Adrenal gland (tissue), 12 donors: ENCODE results near the gene VTCN1. TPM values are rescaled to one million over a fixed set of nuclear protein-coding genes. Genes with fewer than 3 reads are reported as not detected.
"Not testable (repeated sequence)": the region's sequence is repeated elsewhere in the genome, so short reads cannot be mapped to it uniquely, and the experiment has no call there.

Experiments used
- DNase-seq, 7 donors: peaks; one replicate each; pipeline ENCODE4 v3.0.0-alpha.2; 2019 to 2020
- H3K27ac ChIP-seq, 5 donors: fragments of 200-600 bp; sonication (generic) in 4 of 5; 1 replicate in 3 of 5; 2 replicates in 2 of 5; pipeline versions ENCODE4 v1.5.1 to v1.8.0; 2016 to 2020; ENCODE audit warnings: mild to moderate bottlenecking in 1 of 5
- H3K27me3 ChIP-seq: fragments of 200-600 bp; 2 replicates; pipeline ENCODE4 v1.8.0; 2021
- H3K36me3 ChIP-seq, 2 donors: fragments of 200-600 bp; replicated peaks in 1 of 2; 1 replicate in 1 of 2; 2 replicates in 1 of 2; pipeline versions ENCODE4 v1.5.1 to v1.8.0; 2018 to 2022
- H3K4me1 ChIP-seq, 2 donors: fragments of 200-600 bp; replicated peaks in 1 of 2; 1 replicate in 1 of 2; 2 replicates in 1 of 2; pipeline versions ENCODE4 v1.5.1 to v1.8.0; 2018 to 2021
- H3K4me3 ChIP-seq, 4 donors: fragments of 200-600 bp; sonication (generic) in 3 of 4; one replicate each; pipeline ENCODE4 v1.5.1; 2016 to 2018
- H3K9me3 ChIP-seq, 3 donors: fragments of 200-600 bp; sonication (generic) in 1 of 3; replicated peaks in 1 of 3; 1 replicate in 2 of 3; 2 replicates in 1 of 3; pipeline versions ENCODE4 v1.5.1 to v1.8.0; 2016 to 2021
- CTCF ChIP-seq, 6 experiments: fragments of 450-650 bp in 4 of 6; fragments of 200-600 bp in 2 of 6; sonication (generic) in 1 of 6; IDR thresholded peaks; 1 replicate in 5 of 6; 2 replicates in 1 of 6; pipeline versions ENCODE4 v1.5.1 to v1.8.0; 2016 to 2021; ENCODE audit warnings: antibody characterized with exemption in 6 of 6, mild to moderate bottlenecking in 2 of 6, moderate library complexity in 1 of 6
- POLR2A ChIP-seq, 2 donors: fragments of 450-650 bp; IDR thresholded peaks; one replicate each; pipeline ENCODE4 v1.6.1; 2017; ENCODE audit warnings: antibody characterized with exemption in 2 of 2, mild to moderate bottlenecking in 2 of 2, moderate library complexity in 1 of 2
- WGBS, 4 donors: extraction: QIAGEN DNeasy Blood & Tissue Kit in 2 of 4; methylation state at CpG; one replicate each; pipeline versions ENCODE4 v1.1.5 to v1.1.7; 2013 to 2017; 5-methylcytosine and 5-hydroxymethylcytosine counted together
- intact Hi-C, 2 donors: fragments of 100-400 bp; cut with DNase I; formaldehyde crosslinking; loops; one replicate each; pipeline versions ENCODE4 v1.14.1 to v1.15.0; 2022 to 2023
- polyA plus RNA-seq, 3 donors: library from polyadenylated mRNA; stranded (reverse); fragments of 200-250 nt in 2 of 3; fragments of 350-450 nt in 1 of 3; fragmentation: Illumina TruSeq in 1 of 3; extraction: RNeasy Lipid Tissue Mini Kit (QIAGEN cat#74804) in 1 of 3; gene quantifications; one replicate each; pipeline ENCODE4 v1.2.3, GENCODE V29; 2013 to 2014
- total RNA-seq, 9 donors: library from RNA; depleted of rRNA in 4 of 9; stranded (reverse); fragments of >200 nt in 4 of 9; fragments of 120-200 nt in 1 of 9; fragmentation: NEBNext Ultra II Directional in 1 of 9; extraction: Animal tissue kit (Norgen Biotek cat#: 25700) in 1 of 9; gene quantifications; one replicate each; pipeline versions ENCODE4 v1.1.0 to v1.2.4, GENCODE V29; 2013 to 2023
- donor health status: healthy with polysubstance abuse.
- donor health status: Bipolar disorder and iron deficiency.
- donor health status: DM: yes; HTN: yes; CAD: no.
- donor health status: DM: no; HTN: no; CAD: no.
- donor health status: DM: no; HTN: no; CAD: no.
- donor health status: DM: yes; HTN: yes; CAD: no.

VTCN1 gene
- total and polyA plus RNA-seq, 12 donors = 0.11 TPM; not detected in 11

- no peak for DNase-seq
- no peaks in the 10 kb centered on the region for H3K9me3 ChIP-seq
- H3K27ac ChIP-seq = no peak overlapping the region
- WGBS, 4 donors = 73 to 81% (median 79%) methylated on average over 6 of the region's 6 CpGs
- intact Hi-C loops = no loop called here
- H3K27me3 ChIP-seq = no peaks in the 10 kb centered on the region
- no peaks in the 10 kb centered on the region for H3K4me1 ChIP-seq
- no peaks in the 10 kb centered on the region for H3K36me3 ChIP-seq
- no peak for TF ChIP-seq CTCF (IDR thresholded peaks at IDR 0.05)
- TF ChIP-seq POLR2A (IDR thresholded peaks at IDR 0.05) = no peak
- H3K4me3 ChIP-seq = no peak overlapping the region
Observed at GRCh38 chr1:117162816-117163215, 47.9 kb downstream of the VTCN1 start.

- intact Hi-C loops = no loop called here
- Histone ChIP-seq H3K4me1 (no peaks in the 10 kb centered on the region), H3K27ac (no peak overlapping the region), H3K4me3 (no peak overlapping the region), H3K36me3 (no peaks in the 10 kb centered on the region), H3K27me3 (no peaks in the 10 kb centered on the region), H3K9me3 (no peaks in the 10 kb centered on the region)
- no peak for DNase-seq
- no peak for TF ChIP-seq POLR2A (IDR thresholded peaks at IDR 0.05)
- TF ChIP-seq CTCF (IDR thresholded peaks at IDR 0.05) = no peak
- 38 to 56% (median 42%) methylated on average over 1 of the region's 1 CpG for WGBS, 4 donors
Observed at GRCh38 chr1:117161887-117162286, 48.8 kb downstream of the VTCN1 start.

DNA sequence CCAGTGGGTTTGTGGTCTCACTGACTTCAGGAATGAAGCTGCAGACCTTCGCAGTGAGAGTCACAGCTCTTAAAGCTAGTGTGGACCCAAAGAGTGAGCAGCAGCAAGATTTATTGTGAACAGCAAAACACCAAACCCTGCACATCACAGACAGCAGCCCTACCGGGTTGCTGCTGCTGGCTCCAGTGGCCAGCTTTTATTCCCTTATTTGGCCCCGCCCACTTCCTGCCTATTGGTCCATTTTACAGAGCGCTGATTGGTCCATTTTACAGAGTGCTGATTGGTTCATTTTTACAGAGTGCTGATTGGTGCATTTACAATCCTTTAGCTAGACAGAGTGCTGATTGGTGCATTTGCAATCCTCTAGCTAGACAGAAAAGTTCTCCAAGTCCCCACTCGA, 59.4 kb downstream of the VTCN1 start:
- 82 to 97% (median 88%) methylated on average over 5 of the region's 5 CpGs for WGBS, 4 donors

GRCh38 chr1:117150316-117150715, 60.4 kb downstream of the VTCN1 start:
- intact Hi-C loops = no loop called here
- DNase-seq = no peak

More for the DNA sequence above, 59.4 kb downstream of the VTCN1 start:
- H3K9me3 ChIP-seq, H3K27ac ChIP-seq, H3K4me3 ChIP-seq, H3K36me3 ChIP-seq, DNase-seq, intact Hi-C loops, H3K27me3 ChIP-seq, H3K4me1 ChIP-seq: not testable (repeated sequence)

GRCh38 chr1:117147856-117148588, 62.7 kb downstream of the VTCN1 start:
- Histone ChIP-seq H3K4me3 (no peak overlapping the region), H3K27ac (no peak overlapping the region), H3K9me3 (no peaks in the 10 kb centered on the region), H3K4me1 (no peaks in the 10 kb centered on the region), H3K27me3 (no peaks in the 10 kb centered on the region), H3K36me3 (no peaks in the 10 kb centered on the region)
- intact Hi-C loops = no loop called here
- no peak for DNase-seq
- WGBS, 4 donors = 69 to 87% (median 84%) methylated on average over 5 of the region's 5 CpGs
- TF ChIP-seq CTCF (IDR thresholded peaks at IDR 0.05) (no peak), POLR2A (IDR thresholded peaks at IDR 0.05) (no peak)

More at GRCh38 chr1:117150316-117150715, 60.4 kb downstream of the VTCN1 start:
- Histone ChIP-seq H3K4me1 (no peaks in the 10 kb centered on the region), H3K27me3 (no peaks in the 10 kb centered on the region), H3K4me3 (no peak overlapping the region), H3K9me3 (no peaks in the 10 kb centered on the region), H3K36me3 (no peaks in the 10 kb centered on the region), H3K27ac (no peak overlapping the region)
- TF ChIP-seq POLR2A (IDR thresholded peaks at IDR 0.05) = no peak
- 65 to 77% (median 76%) methylated on average over 2 of the region's 2 CpGs for WGBS, 4 donors
